HepG2 (cell line): ENCODE results near the gene PRRT1. TPM values are rescaled to one million over a fixed set of nuclear protein-coding genes. Genes with fewer than 3 reads are reported as not detected.
A peak's percentile ranks its signal among the peaks of the same experiment; 100 is the strongest.

Experiments used
- GABPB1 ChIP-seq: IDR thresholded peaks from 2 replicates; pipeline ENCODE4 v1.6.1; 2016; ENCODE audit warnings: mild to moderate bottlenecking, missing genetic modification reagents, moderate library complexity, missing compliant biosample characterization
- HOXA3 ChIP-seq: sonication (generic); formaldehyde crosslinking; IDR thresholded peaks from 2 replicates; pipeline ENCODE4 v1.5.0; 2020; ENCODE audit warnings: missing genetic modification reagents
- MEIS2 ChIP-seq: sonication (generic); formaldehyde crosslinking; IDR thresholded peaks from 2 replicates; pipeline ENCODE4 v1.9.0; 2021; ENCODE audit warnings: mild to moderate bottlenecking, missing genetic modification reagents
- PCBP1 ChIP-seq: fragments of 200-400 bp; formaldehyde crosslinking; IDR thresholded peaks from 2 replicates; pipeline ENCODE4 v1.6.1; 2017; ENCODE audit warnings: mild to moderate bottlenecking, low read depth, low read length, borderline replicate concordance
- RFX5 ChIP-seq: IDR thresholded peaks from 2 replicates; pipeline ENCODE4 v1.6.1; 2011; ENCODE audit warnings: low read depth, low read length, improper control_type of control experiment
- SALL1 ChIP-seq: sonication (generic); formaldehyde crosslinking; IDR thresholded peaks from 2 replicates; pipeline ENCODE4 v1.8.0; 2022; ENCODE audit warnings: mild to moderate bottlenecking, missing genetic modification reagents
- SP1 ChIP-seq, 2 experiments: fragments of 450-650 bp in 1 of 2; sonication (generic) in 1 of 2; formaldehyde crosslinking in 1 of 2; IDR thresholded peaks; 2 replicates each; pipeline versions ENCODE4 v1.4.0 to v1.6.1; 2016 to 2020; ENCODE audit warnings: missing genetic modification reagents in 1 of 2
- ZNF30 ChIP-seq: sonication (generic); formaldehyde crosslinking; IDR thresholded peaks from 2 replicates; pipeline ENCODE4 v1.5.0; 2020; ENCODE audit warnings: mild to moderate bottlenecking, missing genetic modification reagents
- ZNF598 ChIP-seq: sonication (generic); formaldehyde crosslinking; IDR thresholded peaks from 2 replicates; pipeline ENCODE4 v1.5.1; 2020; ENCODE audit warnings: mild to moderate bottlenecking, missing genetic modification reagents, borderline replicate concordance
- ZNF891 ChIP-seq: sonication (generic); formaldehyde crosslinking; IDR thresholded peaks from 2 replicates; pipeline ENCODE4 v1.5.0; 2020; ENCODE audit warnings: mild to moderate bottlenecking, missing genetic modification reagents
- polyA plus RNA-seq, 8 experiments: library from polyadenylated mRNA; depleted of rRNA in 3 of 8; stranded (reverse) in 7 of 8; unstranded in 1 of 8; fragments of >200 nt; fragmentation: Illumina TruSeq in 4 of 8; extraction: Trizol in 4 of 8; gene quantifications; 2 replicates each; pipeline versions ENCODE4 v1.2.1 to v1.2.3, GENCODE V29; 2011 to 2016; ENCODE audit warnings: low read depth in 4 of 8, missing spikeins in 1 of 8, mixed read lengths in 1 of 8; ENCODE audit not compliant: insufficient read depth in 1 of 8
- total RNA-seq, 5 experiments: library from RNA; depleted of rRNA; stranded (reverse); fragments of >200 nt; fragmentation: Illumina TruSeq; extraction: Trizol; gene quantifications; 2 replicates each; pipeline ENCODE4 v1.2.3, GENCODE V29; 2016; ENCODE audit warnings: low read depth in 1 of 5
- TF ChIP-seq, protein P1 (sequence below): sonication (generic); formaldehyde crosslinking; IDR thresholded peaks from 2 replicates; pipeline ENCODE4 v1.5.0; 2020; ENCODE audit warnings: missing genetic modification reagents
- TF ChIP-seq, protein P2 (sequence below): IDR thresholded peaks from 2 replicates; pipeline ENCODE4 v1.6.1; 2018; ENCODE audit warnings: missing genetic modification reagents, mild to moderate bottlenecking, missing compliant biosample characterization
- TF ChIP-seq, protein P3 (sequence below): sonication (generic); formaldehyde crosslinking; IDR thresholded peaks from 2 replicates; pipeline ENCODE4 v1.4.0; 2020; ENCODE audit warnings: mild to moderate bottlenecking, missing genetic modification reagents
- TF ChIP-seq, protein P4 (sequence below), 2 experiments: IDR thresholded peaks; 2 replicates each; pipeline ENCODE4 v1.6.1; 2011 to 2012; ENCODE audit warnings: low read length in 2 of 2, borderline replicate concordance in 1 of 2, low read depth in 1 of 2, mild to moderate bottlenecking in 1 of 2, moderate library complexity in 1 of 2
- TF ChIP-seq, protein P5 (sequence below): sonication (generic); formaldehyde crosslinking; IDR thresholded peaks from 2 replicates; pipeline ENCODE4 v1.4.0; 2020; ENCODE audit warnings: mild to moderate bottlenecking, low read depth, missing genetic modification reagents

Gene PRRT1
- total and polyA plus RNA-seq, 2 of the 13 experiments (the other 11 are each of a cell fraction or from before 2014, with no cell fraction given): 0.64 to 1.4 TPM

DNA sequence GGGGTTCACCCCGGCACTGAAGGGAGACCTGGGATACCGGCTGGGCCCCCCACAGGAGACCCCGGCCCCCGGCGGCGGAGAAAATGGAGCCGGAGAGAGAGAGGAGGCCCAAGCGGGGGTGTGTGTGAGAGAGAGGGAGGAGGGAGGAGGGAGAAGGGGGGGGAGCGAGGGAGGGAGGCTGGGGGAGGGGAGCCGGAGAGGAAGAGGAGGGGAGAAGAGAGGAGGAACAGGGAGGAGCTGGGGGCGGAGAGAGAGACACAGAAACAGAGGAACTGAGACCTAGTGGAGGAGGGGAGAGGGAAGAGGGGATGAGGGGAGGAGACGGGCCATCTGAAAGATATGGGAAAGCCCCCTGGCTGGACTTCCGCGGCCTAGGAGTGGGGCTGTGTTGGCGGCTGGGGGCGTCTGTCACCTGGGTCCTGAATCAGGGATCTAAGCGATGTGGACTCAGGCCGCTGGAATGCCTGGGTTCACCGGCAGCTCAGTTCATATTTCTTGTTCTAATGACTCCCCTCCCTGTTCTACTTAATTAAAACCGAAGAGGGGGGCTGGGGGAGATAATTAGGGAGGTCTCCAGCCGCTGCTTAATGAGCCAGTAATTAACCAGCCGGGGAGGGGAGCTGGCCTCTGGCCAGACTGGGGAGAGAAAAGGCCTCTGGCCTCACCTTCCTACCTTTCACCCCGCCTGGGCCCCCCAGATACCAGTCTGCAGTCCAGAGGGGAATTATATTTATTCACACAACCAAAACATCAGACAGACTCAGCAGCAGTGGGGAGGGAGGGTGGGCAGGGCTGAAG is 38.5 kb upstream of the PRRT1 start, which contains the start of gene PBX2 (continued):
- TF ChIP-seq, protein P1, sequence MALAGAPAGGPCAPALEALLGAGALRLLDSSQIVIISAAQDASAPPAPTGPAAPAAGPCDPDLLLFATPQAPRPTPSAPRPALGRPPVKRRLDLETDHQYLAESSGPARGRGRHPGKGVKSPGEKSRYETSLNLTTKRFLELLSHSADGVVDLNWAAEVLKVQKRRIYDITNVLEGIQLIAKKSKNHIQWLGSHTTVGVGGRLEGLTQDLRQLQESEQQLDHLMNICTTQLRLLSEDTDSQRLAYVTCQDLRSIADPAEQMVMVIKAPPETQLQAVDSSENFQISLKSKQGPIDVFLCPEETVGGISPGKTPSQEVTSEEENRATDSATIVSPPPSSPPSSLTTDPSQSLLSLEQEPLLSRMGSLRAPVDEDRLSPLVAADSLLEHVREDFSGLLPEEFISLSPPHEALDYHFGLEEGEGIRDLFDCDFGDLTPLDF (CRISPR knock-in tag): no peak
- TF ChIP-seq PCBP1: peak; percentile 87; the same call in 1 of the 2 replicates
- TF ChIP-seq, protein P2, sequence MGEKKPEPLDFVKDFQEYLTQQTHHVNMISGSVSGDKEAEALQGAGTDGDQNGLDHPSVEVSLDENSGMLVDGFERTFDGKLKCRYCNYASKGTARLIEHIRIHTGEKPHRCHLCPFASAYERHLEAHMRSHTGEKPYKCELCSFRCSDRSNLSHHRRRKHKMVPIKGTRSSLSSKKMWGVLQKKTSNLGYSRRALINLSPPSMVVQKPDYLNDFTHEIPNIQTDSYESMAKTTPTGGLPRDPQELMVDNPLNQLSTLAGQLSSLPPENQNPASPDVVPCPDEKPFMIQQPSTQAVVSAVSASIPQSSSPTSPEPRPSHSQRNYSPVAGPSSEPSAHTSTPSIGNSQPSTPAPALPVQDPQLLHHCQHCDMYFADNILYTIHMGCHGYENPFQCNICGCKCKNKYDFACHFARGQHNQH (CRISPR knock-in tag): 0 out of 2 replicates have a peak, but pooled peaks have one; percentile 36
- TF ChIP-seq ZNF30 (CRISPR knock-in tag): no peak
- TF ChIP-seq ZNF598: no peak
- TF ChIP-seq, protein P3, sequence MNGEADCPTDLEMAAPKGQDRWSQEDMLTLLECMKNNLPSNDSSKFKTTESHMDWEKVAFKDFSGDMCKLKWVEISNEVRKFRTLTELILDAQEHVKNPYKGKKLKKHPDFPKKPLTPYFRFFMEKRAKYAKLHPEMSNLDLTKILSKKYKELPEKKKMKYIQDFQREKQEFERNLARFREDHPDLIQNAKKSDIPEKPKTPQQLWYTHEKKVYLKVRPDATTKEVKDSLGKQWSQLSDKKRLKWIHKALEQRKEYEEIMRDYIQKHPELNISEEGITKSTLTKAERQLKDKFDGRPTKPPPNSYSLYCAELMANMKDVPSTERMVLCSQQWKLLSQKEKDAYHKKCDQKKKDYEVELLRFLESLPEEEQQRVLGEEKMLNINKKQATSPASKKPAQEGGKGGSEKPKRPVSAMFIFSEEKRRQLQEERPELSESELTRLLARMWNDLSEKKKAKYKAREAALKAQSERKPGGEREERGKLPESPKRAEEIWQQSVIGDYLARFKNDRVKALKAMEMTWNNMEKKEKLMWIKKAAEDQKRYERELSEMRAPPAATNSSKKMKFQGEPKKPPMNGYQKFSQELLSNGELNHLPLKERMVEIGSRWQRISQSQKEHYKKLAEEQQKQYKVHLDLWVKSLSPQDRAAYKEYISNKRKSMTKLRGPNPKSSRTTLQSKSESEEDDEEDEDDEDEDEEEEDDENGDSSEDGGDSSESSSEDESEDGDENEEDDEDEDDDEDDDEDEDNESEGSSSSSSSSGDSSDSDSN: peak; percentile 35; the same call in 1 of the 2 replicates
- 0 out of 2 replicates have a peak, but pooled peaks have one; percentile 29 for TF ChIP-seq MEIS2 (CRISPR knock-in tag)
- TF ChIP-seq, protein P4, sequence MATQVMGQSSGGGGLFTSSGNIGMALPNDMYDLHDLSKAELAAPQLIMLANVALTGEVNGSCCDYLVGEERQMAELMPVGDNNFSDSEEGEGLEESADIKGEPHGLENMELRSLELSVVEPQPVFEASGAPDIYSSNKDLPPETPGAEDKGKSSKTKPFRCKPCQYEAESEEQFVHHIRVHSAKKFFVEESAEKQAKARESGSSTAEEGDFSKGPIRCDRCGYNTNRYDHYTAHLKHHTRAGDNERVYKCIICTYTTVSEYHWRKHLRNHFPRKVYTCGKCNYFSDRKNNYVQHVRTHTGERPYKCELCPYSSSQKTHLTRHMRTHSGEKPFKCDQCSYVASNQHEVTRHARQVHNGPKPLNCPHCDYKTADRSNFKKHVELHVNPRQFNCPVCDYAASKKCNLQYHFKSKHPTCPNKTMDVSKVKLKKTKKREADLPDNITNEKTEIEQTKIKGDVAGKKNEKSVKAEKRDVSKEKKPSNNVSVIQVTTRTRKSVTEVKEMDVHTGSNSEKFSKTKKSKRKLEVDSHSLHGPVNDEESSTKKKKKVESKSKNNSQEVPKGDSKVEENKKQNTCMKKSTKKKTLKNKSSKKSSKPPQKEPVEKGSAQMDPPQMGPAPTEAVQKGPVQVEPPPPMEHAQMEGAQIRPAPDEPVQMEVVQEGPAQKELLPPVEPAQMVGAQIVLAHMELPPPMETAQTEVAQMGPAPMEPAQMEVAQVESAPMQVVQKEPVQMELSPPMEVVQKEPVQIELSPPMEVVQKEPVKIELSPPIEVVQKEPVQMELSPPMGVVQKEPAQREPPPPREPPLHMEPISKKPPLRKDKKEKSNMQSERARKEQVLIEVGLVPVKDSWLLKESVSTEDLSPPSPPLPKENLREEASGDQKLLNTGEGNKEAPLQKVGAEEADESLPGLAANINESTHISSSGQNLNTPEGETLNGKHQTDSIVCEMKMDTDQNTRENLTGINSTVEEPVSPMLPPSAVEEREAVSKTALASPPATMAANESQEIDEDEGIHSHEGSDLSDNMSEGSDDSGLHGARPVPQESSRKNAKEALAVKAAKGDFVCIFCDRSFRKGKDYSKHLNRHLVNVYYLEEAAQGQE (IDR thresholded peaks at IDR 0.05; ENCODE audit: borderline replicate concordance in 1 of 2, low read depth in 1 of 2, low read length in 2 of 2): peak in 1 of 2 experiments; percentile 35; a peak in 1 of 4 replicates
- TF ChIP-seq SALL1 (CRISPR knock-in tag): peak; percentile 72
- TF ChIP-seq, protein P5, sequence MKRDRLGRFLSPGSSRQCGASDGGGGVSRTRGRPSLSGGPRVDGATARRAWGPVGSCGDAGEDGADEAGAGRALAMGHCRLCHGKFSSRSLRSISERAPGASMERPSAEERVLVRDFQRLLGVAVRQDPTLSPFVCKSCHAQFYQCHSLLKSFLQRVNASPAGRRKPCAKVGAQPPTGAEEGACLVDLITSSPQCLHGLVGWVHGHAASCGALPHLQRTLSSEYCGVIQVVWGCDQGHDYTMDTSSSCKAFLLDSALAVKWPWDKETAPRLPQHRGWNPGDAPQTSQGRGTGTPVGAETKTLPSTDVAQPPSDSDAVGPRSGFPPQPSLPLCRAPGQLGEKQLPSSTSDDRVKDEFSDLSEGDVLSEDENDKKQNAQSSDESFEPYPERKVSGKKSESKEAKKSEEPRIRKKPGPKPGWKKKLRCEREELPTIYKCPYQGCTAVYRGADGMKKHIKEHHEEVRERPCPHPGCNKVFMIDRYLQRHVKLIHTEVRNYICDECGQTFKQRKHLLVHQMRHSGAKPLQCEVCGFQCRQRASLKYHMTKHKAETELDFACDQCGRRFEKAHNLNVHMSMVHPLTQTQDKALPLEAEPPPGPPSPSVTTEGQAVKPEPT (CRISPR knock-in tag): 0 out of 2 replicates have a peak, but pooled peaks have one; percentile 61
- peak; percentile 55; the same call in 1 of the 2 replicates for TF ChIP-seq ZNF891 (CRISPR knock-in tag)
- TF ChIP-seq GABPB1 (CRISPR knock-in tag): peak; percentile 61
- no peak for TF ChIP-seq RFX5
- TF ChIP-seq SP1 (IDR thresholded peaks at IDR 0.05): no peak
- TF ChIP-seq SP1 (CRISPR knock-in tag; IDR thresholded peaks at IDR 0.05): 0 out of 2 replicates have a peak, but pooled peaks have one; percentile 60
- peak; percentile 16; the same call in 1 of the 2 replicates for TF ChIP-seq HOXA3 (CRISPR knock-in tag)
